GM19455 (cell line): ENCODE measurements around the gene SDF2.
"Not testable (repeated sequence)": the region's sequence is repeated elsewhere in the genome, so short reads cannot be mapped to it uniquely, and the experiment has no call there.

ENCODE experiments used
- ATAC-seq: cut with Tn5 transposase; IDR thresholded peaks from one replicate; pipeline ENCODE4 v1.9.1; 2021; ENCODE audit not compliant: unreplicated experiment

The SDF2 gene

GRCh38 chr17:28635506-28635905 lies 26.2 kb downstream of the SDF2 start:
- ATAC-seq = no peak

DNA sequence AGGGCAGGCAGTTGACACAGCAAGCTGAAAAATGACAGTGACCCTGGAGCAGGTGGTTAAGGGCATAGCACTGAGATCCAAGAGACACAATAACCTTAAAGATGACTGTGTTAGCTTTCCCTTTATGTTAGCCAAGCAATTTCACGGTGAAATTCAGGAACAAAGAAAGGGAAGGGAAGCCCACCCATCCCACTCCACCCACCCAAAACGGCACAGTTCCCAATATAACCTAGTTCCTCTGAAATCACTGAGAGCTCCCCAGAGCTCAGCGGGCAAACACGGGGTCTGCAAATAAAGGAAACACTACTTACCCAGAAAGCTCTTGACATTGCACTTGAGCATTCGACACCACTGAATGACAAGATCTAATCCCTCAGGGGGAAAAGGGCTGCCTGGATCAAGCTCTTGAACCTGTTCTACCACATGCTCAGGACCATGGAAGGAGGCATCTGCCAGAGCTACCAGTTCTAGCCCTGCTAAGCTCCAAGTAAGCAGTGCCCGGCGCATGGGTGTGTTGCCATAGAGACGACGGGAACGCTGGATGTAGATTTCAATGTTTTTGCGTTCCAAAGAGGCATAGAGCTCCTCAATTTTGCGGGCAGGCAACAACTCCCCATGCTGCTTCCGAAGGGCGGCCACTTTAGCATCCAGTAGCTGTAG lies 27.4 kb downstream of the SDF2 start:
- no peak for ATAC-seq

- no peak for ATAC-seq
Observed at GRCh38 chr17:28626818-28627217, 34.9 kb downstream of the SDF2 start.

GRCh38 chr17:28624148-28624547 lies 37.6 kb downstream of the SDF2 start:
- ATAC-seq = no peak

DNA sequence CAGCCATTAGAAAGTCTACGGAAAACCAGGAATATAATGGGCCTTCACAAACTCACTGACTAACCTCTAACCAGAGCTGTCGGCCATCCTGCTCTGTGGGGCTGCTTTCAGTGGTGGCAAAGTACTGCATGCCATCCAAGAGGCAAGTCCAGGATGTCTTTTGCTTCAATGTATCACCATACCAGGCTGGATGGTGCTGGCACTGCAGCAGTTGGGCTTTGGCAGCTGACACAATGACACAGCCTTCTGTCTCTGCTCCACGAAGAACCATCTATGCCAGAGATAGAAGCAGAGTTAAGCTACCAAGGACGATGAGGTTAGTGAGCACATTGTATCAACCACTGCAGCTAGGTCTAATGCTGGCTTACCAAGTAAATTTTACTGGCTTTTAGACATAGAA lies 38.0 kb downstream of the SDF2 start:
- no peak for ATAC-seq

- ATAC-seq = no peak
Observed at GRCh38 chr17:28622186-28622585, 39.5 kb downstream of the SDF2 start.

DNA sequence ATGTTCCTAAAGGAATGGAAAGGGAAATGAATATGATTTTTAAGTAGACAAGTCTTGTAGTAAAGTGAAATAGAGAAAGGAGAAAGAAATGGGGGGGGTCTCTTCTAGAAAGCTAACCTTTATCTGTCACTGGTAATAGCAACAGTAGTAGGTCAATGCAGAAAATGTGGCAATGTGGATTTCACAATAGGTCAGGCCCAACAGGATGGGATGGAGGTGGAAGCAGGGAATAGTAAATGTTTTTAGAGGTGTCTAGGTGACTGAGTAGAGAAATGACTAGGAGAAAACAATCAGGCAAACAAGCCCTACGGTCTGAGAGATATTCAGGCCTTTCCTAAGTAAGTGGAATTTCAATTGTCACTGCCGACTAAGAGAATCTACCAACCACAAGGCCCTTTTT lies 41.7 kb downstream of the SDF2 start:
- ATAC-seq = no peak

- ATAC-seq = no peak
Observed at GRCh38 chr17:28618464-28618863, 43.2 kb downstream of the SDF2 start.

DNA sequence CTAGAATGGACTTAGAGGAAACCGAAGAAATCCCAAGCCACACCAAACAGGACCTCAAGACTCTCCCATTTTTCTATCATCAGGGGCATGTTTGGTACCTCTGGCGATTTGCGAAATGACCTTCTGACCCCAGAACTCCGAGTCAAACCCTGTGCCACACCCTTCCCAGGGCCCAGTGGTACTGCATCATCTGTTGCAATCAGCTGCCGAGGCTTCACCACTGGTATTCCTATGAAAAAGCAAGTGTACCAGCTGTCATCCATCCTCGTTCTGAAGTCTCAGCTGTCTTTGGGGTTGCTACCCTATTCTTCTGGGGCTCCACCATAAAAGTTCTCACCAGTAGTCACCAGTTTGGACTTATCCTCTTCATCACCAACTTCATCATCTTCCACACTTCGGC lies 45.4 kb downstream of the SDF2 start:
- no peak for ATAC-seq

GRCh38 chr17:28615260-28615940 lies 46.3 kb downstream of the SDF2 start:
- ATAC-seq = no peak

GRCh38 chr17:28613931-28614381 lies 47.8 kb downstream of the SDF2 start, which contains the start of gene RSKR:
Gene RSKR, minus strand, starts transcription at chr17:28614185. Its CDS starts 24 bp downstream, at chr17:28614161.
- no peak for ATAC-seq

DNA sequence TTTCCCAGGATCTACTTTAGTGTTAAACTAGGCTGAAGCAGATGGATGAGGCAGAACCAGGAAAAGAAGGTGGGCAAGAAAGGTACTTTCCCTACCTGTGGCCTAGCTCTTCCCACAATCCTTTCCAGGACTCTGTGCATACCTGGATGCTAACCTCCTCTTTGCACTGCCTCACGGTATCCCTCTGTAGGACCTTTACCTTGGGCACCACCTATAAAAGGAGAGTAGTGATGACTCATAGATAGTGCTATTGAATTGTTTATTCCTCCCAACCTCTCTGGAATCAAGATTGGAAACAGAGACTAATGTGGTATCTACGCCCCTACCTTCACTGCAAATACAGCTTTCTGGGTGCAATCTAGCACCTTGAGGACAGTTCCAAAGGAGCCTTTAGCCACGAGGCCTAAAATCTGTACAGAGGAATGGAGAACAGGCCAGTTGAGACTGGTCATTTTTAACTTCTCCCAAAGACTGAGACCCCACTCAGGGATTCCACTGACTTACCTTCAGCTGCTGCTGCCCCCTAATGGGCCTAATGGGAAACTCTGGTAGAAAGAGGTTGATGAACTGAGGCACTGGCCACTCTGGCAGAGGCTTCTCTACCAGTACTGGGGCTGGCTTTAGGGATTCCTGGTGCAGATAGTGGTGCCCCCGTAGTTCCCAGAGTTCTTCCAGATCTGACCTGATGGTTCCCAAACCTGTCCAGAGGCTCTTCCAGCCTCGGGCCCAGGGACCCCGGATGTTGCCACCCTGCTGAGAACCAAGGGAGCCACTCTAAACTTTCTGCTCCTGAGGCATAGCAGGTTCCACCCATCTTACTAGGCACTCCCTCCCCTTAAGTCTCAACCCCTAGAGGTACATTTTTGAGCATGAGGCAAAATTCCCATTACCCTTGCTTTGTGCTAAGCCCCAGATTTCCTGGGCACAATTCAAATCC lies 48.5 kb downstream of the SDF2 start:
- no peak for ATAC-seq

GRCh38 chr17:28612531-28612930 lies 49.2 kb downstream of the SDF2 start:
- no peak for ATAC-seq

GRCh38 chr17:28610376-28610775 lies 51.3 kb downstream of the SDF2 start:
- no peak for ATAC-seq

GRCh38 chr17:28604031-28604430 lies 57.7 kb downstream of the SDF2 start:
- ATAC-seq = not testable (repeated sequence)

DNA sequence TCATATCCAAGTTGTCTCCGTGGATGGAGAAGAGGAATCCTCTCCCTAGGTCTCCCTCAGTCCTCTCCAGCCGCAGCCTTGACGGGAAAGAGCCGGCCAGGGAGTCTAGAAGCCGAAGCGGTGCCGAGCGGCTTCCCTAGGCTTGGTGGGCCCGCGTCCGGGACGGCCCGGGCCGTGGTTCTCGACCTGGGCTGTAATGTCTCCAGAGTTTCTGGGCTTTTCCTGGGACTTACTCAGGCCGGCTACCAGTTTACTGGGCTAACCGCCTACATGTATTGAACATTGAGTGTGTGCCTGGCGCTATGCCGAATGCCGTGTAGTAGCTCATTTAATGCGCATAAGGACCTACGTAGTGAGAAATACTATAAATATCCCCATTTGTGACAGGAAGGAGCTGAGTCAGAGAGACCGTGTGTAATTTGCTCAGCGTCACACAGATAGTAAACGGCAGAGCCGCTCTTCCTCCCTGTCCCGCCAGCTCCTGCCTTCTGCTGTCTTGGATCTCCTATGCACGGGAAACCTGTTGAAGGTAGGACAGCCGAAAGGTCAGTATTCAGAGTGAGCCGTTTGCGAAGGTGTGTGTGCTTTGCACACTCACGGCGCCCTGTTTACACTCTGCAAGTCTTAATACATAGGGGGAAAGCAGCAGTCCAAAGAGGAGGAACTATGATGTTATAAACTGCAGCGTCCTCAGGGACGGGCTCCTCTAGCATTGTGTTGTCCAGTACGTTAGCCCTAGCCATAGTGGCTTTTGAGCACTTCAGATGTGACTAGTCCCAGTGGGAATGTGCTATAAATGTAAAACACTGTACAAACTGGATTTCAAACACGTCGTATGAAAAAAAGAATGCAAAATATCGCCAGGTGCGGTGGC lies 62.2 kb downstream of the SDF2 start:
- peak; percentile 47 for ATAC-seq

DNA sequence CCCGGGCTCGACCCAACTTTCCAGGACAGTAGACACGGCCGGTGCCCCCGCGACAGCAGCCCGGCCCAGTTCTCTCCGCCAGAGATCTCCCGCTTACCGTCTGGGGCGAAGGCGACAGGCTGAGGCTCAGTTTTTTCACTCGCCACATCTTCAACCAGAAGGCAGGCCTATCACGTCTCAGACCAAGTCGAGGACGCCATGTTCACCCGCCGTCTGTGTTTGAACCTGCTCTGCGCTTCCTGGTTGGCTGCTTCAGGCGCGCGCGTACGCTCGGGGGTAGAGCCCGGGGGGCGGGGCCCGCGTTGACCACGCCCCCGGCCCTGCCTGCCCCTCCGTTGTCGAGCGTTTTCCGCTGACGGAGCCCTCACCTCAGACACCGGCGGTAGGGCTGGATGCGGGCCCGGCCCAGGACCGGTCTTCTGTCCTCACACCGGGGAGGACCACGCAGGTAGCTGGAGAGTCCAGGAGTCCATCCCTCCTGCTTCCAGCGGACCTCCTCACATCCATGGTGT lies 62.9 kb downstream of the SDF2 start, which contains the start of gene SPAG5:
SPAG5 (minus strand) TSS at position 227 of the 512 bp plus-strand sequence; CDS start at position 148, 79 bp downstream.
- peak; percentile 81 for ATAC-seq

GRCh38 chr17:28598389-28598788 lies 63.3 kb downstream of the SDF2 start:
- ATAC-seq = peak; percentile 5
